GM18526 (cell line): ENCODE measurements around the gene KCNG4.

ENCODE experiments used
- POLR2A ChIP-seq: IDR thresholded peaks from 3 replicates; pipeline ENCODE4 v1.6.1; 2011; ENCODE audit not compliant: insufficient read length; ENCODE audit errors: extremely low read depth

The KCNG4 gene

GRCh38 chr16:84239909-84240308 lies at the start of gene KCNG4:
TSS of gene KCNG4 (minus strand) at chr16:84240012. CDS start at chr16:84237485, 2,527 bp downstream.
- TF ChIP-seq POLR2A: no peak

- TF ChIP-seq POLR2A: no peak
Observed at GRCh38 chr16:84288902-84289301, 49.1 kb upstream of the KCNG4 start.

GRCh38 chr16:84286578-84287240 lies 46.9 kb upstream of the KCNG4 start:
- no peak for TF ChIP-seq POLR2A

- no peak for TF ChIP-seq POLR2A
Observed at GRCh38 chr16:84284154-84284722, 44.4 kb upstream of the KCNG4 start.

- no peak for TF ChIP-seq POLR2A
Observed at GRCh38 chr16:84283314-84284153, 43.7 kb upstream of the KCNG4 start.

GRCh38 chr16:84282533-84282932 lies 42.7 kb upstream of the KCNG4 start:
- TF ChIP-seq POLR2A: no peak

- TF ChIP-seq POLR2A: no peak
Observed at GRCh38 chr16:84281074-84281473, 41.3 kb upstream of the KCNG4 start.

GRCh38 chr16:84279881-84280280 lies 40.1 kb upstream of the KCNG4 start:
- no peak for TF ChIP-seq POLR2A

- TF ChIP-seq POLR2A: no peak
Observed at GRCh38 chr16:84278968-84279367, 39.2 kb upstream of the KCNG4 start.

GRCh38 chr16:84278333-84278732 lies 38.5 kb upstream of the KCNG4 start:
- no peak for TF ChIP-seq POLR2A

- TF ChIP-seq POLR2A: no peak
Observed at GRCh38 chr16:84277244-84277823, 37.5 kb upstream of the KCNG4 start.

GRCh38 chr16:84275585-84276151 lies 35.9 kb upstream of the KCNG4 start:
- TF ChIP-seq POLR2A: no peak

- TF ChIP-seq POLR2A: no peak
Observed at GRCh38 chr16:84274515-84274914, 34.7 kb upstream of the KCNG4 start.

- no peak for TF ChIP-seq POLR2A
Observed at GRCh38 chr16:84272740-84273320, 33.0 kb upstream of the KCNG4 start.

- TF ChIP-seq POLR2A: no peak
Observed at GRCh38 chr16:84271866-84272265, 32.1 kb upstream of the KCNG4 start.
